SK-N-SH (cell line): ENCODE data around the gene TNN. TPM values are rescaled to one million over a fixed set of nuclear protein-coding genes. Genes with fewer than 3 reads are reported as not detected.

Experiments
- CTCF ChIA-PET: fragments of 300-600, 350-600 bp; formaldehyde crosslinking; extraction: SDS; loops from one replicate; lab custom pipeline; 2021; lab: Yijun Ruan, JAX
- POLR2A ChIA-PET: fragments of 350-600 bp; sonication (Branson Sonifier 250); formaldehyde crosslinking; extraction: SDS; loops from one replicate; lab custom pipeline; 2020; ENCODE audit warnings: antibody characterized with exemption, inconsistent platforms; lab: Yijun Ruan, JAX
- DNase-seq: peaks from one replicate; pipeline ENCODE4 v3.0.0; 2012
- H2AFZ ChIP-seq: fragments of 200-600 bp; sonication (generic); 2 replicates; pipeline ENCODE4 v1.8.1; 2016; ENCODE audit warnings: antibody characterized with exemption, mild to moderate bottlenecking, low read depth
- H3F3A ChIP-seq: fragments of 200-600 bp; sonication (generic); replicated peaks from 2 replicates; pipeline ENCODE3; 2016; ENCODE audit warnings: antibody characterized with exemption, mild to moderate bottlenecking; ENCODE audit not compliant: insufficient read depth
- H3K27ac ChIP-seq, 2 experiments: fragments of 200-500 bp in 1 of 2; fragments of 200-600 bp in 1 of 2; sonication (Bioruptor generic) in 1 of 2; sonication (generic), shearing (Covaris generic) in 1 of 2; 2 replicates each; pipeline versions ENCODE4 v1.5.1 to v1.6.1; 2014 to 2016; ENCODE audit warnings: low read depth in 2 of 2, inconsistent platforms in 1 of 2, low read length in 1 of 2, mild to moderate bottlenecking in 1 of 2, mixed read lengths in 1 of 2
- H3K27me3 ChIP-seq: fragments of 200-600 bp; sonication (generic), shearing (Covaris generic); 2 replicates; pipeline ENCODE4 v1.6.1; 2016; ENCODE audit warnings: mixed run types; ENCODE audit not compliant: insufficient read depth
- H3K36me3 ChIP-seq, 2 experiments: fragments of 200-500 bp in 1 of 2; fragments of 200-600 bp in 1 of 2; sonication (Bioruptor generic) in 1 of 2; sonication (generic) in 1 of 2; replicated peaks in 1 of 2; 2 replicates each; pipeline versions ENCODE3 to v1.5.1; 2014 to 2016; ENCODE audit warnings: low read length in 1 of 2, mild to moderate bottlenecking in 1 of 2; ENCODE audit not compliant: insufficient read depth in 2 of 2, control insufficient read depth in 1 of 2
- H3K4me1 ChIP-seq, 2 experiments: fragments of 200-500 bp in 1 of 2; fragments of 200-600 bp in 1 of 2; sonication (Bioruptor generic) in 1 of 2; sonication (generic), shearing (Covaris generic) in 1 of 2; 2 replicates each; pipeline versions ENCODE4 v1.5.1 to v1.6.1; 2014 to 2016; ENCODE audit warnings: low read depth in 1 of 2, low read length in 1 of 2, mixed run types in 1 of 2; ENCODE audit not compliant: insufficient read depth in 2 of 2, control insufficient read depth in 1 of 2
- H3K4me2 ChIP-seq: fragments of 200-600 bp; sonication (generic), shearing (Covaris generic); 2 replicates; pipeline ENCODE4 v1.6.1; 2017; ENCODE audit warnings: mixed run types
- H3K4me3 ChIP-seq, 2 experiments: fragments of 200-500 bp in 1 of 2; fragments of 200-600 bp in 1 of 2; sonication (Bioruptor generic) in 1 of 2; sonication (generic), shearing (Covaris generic) in 1 of 2; 2 replicates each; pipeline versions ENCODE4 v1.5.1 to v1.8.1; 2014 to 2016; ENCODE audit warnings: low read depth in 2 of 2, inconsistent platforms in 1 of 2, low read length in 1 of 2, mild to moderate bottlenecking in 1 of 2, mixed read lengths in 1 of 2, moderate library complexity in 1 of 2
- H3K79me2 ChIP-seq: fragments of 200-600 bp; sonication (generic); 2 replicates; pipeline ENCODE4 v1.8.1; 2017; ENCODE audit warnings: mild to moderate bottlenecking; ENCODE audit not compliant: insufficient read depth
- H3K9ac ChIP-seq: fragments of 200-600 bp; sonication (generic); 2 replicates; pipeline ENCODE4 v1.6.1; 2017; ENCODE audit warnings: mixed run types
- H3K9me2 ChIP-seq: fragments of 200-600 bp; sonication (generic); 2 replicates; pipeline ENCODE4 v1.6.1; 2017; ENCODE audit warnings: mixed run types
- H3K9me3 ChIP-seq: fragments of 200-600 bp; sonication (generic); 2 replicates; pipeline ENCODE4 v1.6.1; 2017; ENCODE audit warnings: mixed run types, mild to moderate bottlenecking, moderate library complexity
- H4K20me1 ChIP-seq: fragments of 200-600 bp; sonication (generic); 2 replicates; pipeline ENCODE4 v1.6.1; 2017; ENCODE audit warnings: mild to moderate bottlenecking, mixed run types; ENCODE audit not compliant: insufficient read depth
- ELF1 ChIP-seq: IDR thresholded peaks from 2 replicates; pipeline ENCODE4 v1.4.0; 2012
- EP300 ChIP-seq, 2 experiments: IDR thresholded peaks; 2 replicates each; pipeline versions ENCODE4 v1.4.0 to v1.6.1; 2012; ENCODE audit warnings: borderline replicate concordance in 1 of 2, low read depth in 1 of 2, low read length in 1 of 2
- EZH2phosphoT487 ChIP-seq: fragments of 200-600 bp; sonication (generic); IDR thresholded peaks from 2 replicates; pipeline ENCODE4 v1.6.1; 2017; ENCODE audit warnings: low read depth, mixed run types, mild to moderate bottlenecking, antibody characterized with exemption, moderate library complexity, borderline replicate concordance
- FOXM1 ChIP-seq: IDR thresholded peaks from 2 replicates; pipeline ENCODE4 v1.4.0; 2012; ENCODE audit warnings: low read depth, mild to moderate bottlenecking
- JUND ChIP-seq: IDR thresholded peaks from 2 replicates; pipeline ENCODE4 v1.4.0; 2012
- MXI1 ChIP-seq: IDR thresholded peaks from 2 replicates; pipeline ENCODE4 v1.6.1; 2012; ENCODE audit warnings: mild to moderate bottlenecking, low read depth, low read length, improper control_type of control experiment
- NFIC ChIP-seq: IDR thresholded peaks from 2 replicates; pipeline ENCODE4 v1.4.0; 2012; ENCODE audit warnings: borderline replicate concordance
- RCOR1 ChIP-seq: fragments of 150-350 bp; IDR thresholded peaks from 2 replicates; pipeline ENCODE4 v1.6.1; 2017; ENCODE audit warnings: antibody characterized with exemption, low read length
- REST ChIP-seq: IDR thresholded peaks from 2 replicates; pipeline ENCODE4 v1.6.1; 2012; ENCODE audit warnings: mild to moderate bottlenecking, low read depth, low read length, moderate library complexity
- RXRA ChIP-seq: IDR thresholded peaks from 2 replicates; pipeline ENCODE4 v1.4.0; 2012; ENCODE audit warnings: low read depth, mild to moderate bottlenecking, borderline replicate concordance
- SIN3A ChIP-seq: IDR thresholded peaks from 2 replicates; pipeline ENCODE4 v1.6.1; 2012; ENCODE audit warnings: low read depth, mild to moderate bottlenecking, low read length, moderate library complexity, borderline replicate concordance
- TCF12 ChIP-seq: IDR thresholded peaks from 2 replicates; pipeline ENCODE4 v1.4.0; 2012
- TEAD4 ChIP-seq: IDR thresholded peaks from 2 replicates; pipeline ENCODE4 v1.4.0; 2012; ENCODE audit warnings: mild to moderate bottlenecking, borderline replicate concordance; ENCODE audit not compliant: insufficient read depth
- USF1 ChIP-seq: IDR thresholded peaks from 2 replicates; pipeline ENCODE4 v1.4.0; 2012; ENCODE audit warnings: low read depth, borderline replicate concordance
- YY1 ChIP-seq: IDR thresholded peaks from 2 replicates; pipeline ENCODE4 v1.4.0; 2012; ENCODE audit warnings: low read depth, mild to moderate bottlenecking
- WGBS: methylation state at CpG from one replicate; pipeline ENCODE4 v1.1.6; 2017; ENCODE audit warnings: low lambda C conversion rate; 5-methylcytosine and 5-hydroxymethylcytosine counted together
- polyA plus RNA-seq, 3 experiments: library from polyadenylated mRNA; depleted of rRNA; stranded (reverse); fragments of >200 nt; gene quantifications; 2 replicates each; pipeline ENCODE4 v1.2.3, GENCODE V29; 2012

TNN gene
- polyA plus RNA-seq, 1 of the 3 experiments (the other 2 are of a cell fraction): not detected

DNA sequence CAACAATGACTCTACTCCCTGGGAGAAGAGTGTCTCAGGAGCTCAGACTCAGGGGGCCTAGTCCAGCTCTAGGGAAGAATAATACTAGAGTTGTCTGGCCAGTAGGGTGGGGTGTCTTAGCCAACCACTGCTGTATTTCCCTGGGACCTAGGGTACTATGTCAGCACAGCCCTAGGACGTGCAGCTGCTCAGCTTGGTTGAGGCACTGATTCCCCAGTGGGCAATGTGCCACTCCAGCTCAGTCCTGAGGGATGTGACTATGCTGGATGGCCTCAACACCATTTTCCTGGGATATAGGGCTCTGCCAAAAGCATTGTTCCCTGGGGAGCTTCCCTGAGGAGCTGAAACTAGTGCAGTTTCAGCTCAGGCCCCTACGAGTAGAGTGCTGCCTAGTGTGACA is 47.4 kb downstream of the TNN start:
- CTCF ChIA-PET: interaction anchor here (0.7 to 3.6 kb wide), 5 partner anchors 11 to 85 kb away, joined by 3 to 28 read pairs (median 9); no protein-coding TSS in a partner anchor

DNA sequence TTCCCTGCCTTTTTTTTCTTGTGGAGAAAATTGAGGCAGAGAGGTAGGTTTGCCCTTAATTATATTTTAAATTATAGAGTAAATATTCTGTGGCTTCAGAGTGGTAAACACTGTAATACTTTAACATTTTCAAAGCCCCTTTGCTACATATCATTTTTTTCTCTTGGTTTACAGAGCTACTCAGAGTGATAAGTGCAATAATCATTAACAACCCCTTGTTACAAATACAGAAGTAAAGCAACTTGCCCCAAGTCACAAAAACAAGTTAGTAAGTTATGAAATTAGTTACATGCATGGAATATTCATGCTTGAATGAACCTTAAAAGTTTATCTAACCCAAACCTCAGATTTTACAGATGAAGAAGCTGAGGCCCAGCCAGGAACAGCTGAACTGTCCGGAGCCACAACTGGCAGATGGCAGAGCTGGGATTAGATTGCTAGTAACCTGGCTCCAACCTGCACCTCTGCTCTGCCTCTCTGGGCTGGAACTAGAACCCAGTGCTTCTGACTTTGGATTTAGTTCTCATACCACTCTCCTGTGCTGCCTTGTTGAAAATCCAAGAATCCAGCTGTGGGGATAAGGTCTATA is 48.7 kb downstream of the TNN start:
- Histone ChIP-seq H3F3A (no peaks in the 10 kb centered on the region), H2AFZ (no peak overlapping the region), H3K79me2 (no peaks in the 10 kb centered on the region), H3K4me1 (no peaks in the 10 kb centered on the region), H4K20me1 (no peaks in the 10 kb centered on the region), H3K4me2 (no peak overlapping the region), H3K27ac (no peak overlapping the region), H3K9ac (no peak overlapping the region), H3K9me3 (no peaks in the 10 kb centered on the region), H3K9me2 (no peaks in the 10 kb centered on the region), H3K4me3 (no peak overlapping the region), H3K36me3 (no peaks in the 10 kb centered on the region), H3K27me3 (no peaks in the 10 kb centered on the region)
- DNase-seq: no peak
- ChIA-PET POLR2A (no interaction called here), CTCF (interaction anchor here (0.7 to 3.6 kb wide), 4 partner anchors 9 to 87 kb away, joined by 3 to 28 read pairs (median 10); no protein-coding TSS in a partner anchor)
- WGBS: 40% methylated on average over 1 of the region's 1 CpG
- no peak for TF ChIP-seq FOXM1
- TF ChIP-seq REST: no peak
- TF ChIP-seq YY1: no peak
- no peak for TF ChIP-seq NFIC
- TF ChIP-seq RCOR1: no peak
- TF ChIP-seq SIN3A: no peak
- no peak for TF ChIP-seq TCF12
- no peak for TF ChIP-seq USF1
- no peak for TF ChIP-seq EZH2phosphoT487
- no peak for TF ChIP-seq RXRA
- TF ChIP-seq JUND: no peak
- no peak for TF ChIP-seq ELF1
- TF ChIP-seq TEAD4: no peak
- TF ChIP-seq EP300 (IDR thresholded peaks at IDR 0.05; ENCODE audit: borderline replicate concordance in 1 of 2, low read depth in 1 of 2, low read length in 1 of 2): no peak

More for the DNA sequence above, 47.4 kb downstream of the TNN start:
- Histone ChIP-seq H3K27me3 (no peaks in the 10 kb centered on the region), H3K9me2 (no peaks in the 10 kb centered on the region), H3F3A (no peaks in the 10 kb centered on the region), H2AFZ (no peak overlapping the region), H4K20me1 (no peaks in the 10 kb centered on the region), H3K4me3 (no peak overlapping the region), H3K9me3 (no peaks in the 10 kb centered on the region), H3K4me1 (no peaks in the 10 kb centered on the region), H3K36me3 (no peaks in the 10 kb centered on the region), H3K4me2 (no peak overlapping the region), H3K27ac (no peak overlapping the region), H3K79me2 (no peaks in the 10 kb centered on the region), H3K9ac (no peak overlapping the region)
- POLR2A ChIA-PET: no interaction called here
- 10% methylated on average over 2 of the region's 2 CpGs for WGBS
- no peak for DNase-seq
- TF ChIP-seq REST (no peak), MXI1 (no peak)
